ENCODE results near the gene MSANTD1.

MSANTD1 gene

DNA sequence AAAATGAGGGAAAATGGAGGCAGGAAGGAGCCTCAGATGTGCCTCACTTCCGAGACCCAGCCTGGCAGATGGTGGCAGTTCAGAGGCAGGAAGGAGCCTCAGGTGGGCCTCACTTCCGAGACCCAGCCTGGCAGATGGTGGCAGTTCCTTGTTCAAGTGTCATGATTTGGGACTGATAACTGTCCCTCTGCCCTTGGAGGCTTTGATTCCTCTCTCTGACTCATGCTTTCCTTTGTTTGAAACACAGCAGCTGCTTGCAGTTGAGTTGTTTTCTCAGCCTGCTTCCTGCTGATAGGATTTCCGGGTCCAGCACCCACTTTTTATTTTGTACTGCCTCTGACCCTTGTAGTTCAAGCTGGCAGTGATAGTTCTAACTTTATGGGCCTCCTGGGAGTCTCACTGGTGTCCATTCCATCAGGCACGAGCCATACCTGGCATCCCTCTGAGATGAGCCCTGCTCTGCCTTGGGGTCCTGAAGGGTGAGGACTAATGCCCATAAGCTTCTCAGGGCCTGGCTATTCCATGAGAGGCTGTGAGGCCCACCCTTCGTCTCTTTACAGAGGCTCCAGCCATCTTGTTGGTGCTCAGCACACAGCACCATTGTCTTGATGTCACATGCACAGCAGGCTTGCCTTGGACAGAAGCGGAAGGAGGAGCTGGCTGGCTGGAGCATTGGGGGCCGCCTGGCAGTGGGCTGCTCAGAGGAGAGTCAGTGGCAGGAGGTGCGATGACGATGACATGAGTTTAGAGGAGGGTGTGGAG, 56.8 kb downstream of the MSANTD1 start:
- no peak for DNase-seq

Data from NCI-H345 (cell line).